GM19452 (cell line): Measurements from ENCODE around the gene HRH3.
A peak's percentile ranks its signal among the peaks of the same experiment; 100 is the strongest.

Experiments used
- ATAC-seq: cut with Tn5 transposase; IDR thresholded peaks from one replicate; pipeline ENCODE4 v1.9.1; 2021; ENCODE audit not compliant: unreplicated experiment

Gene HRH3

GRCh38 chr20:62244644-62245108 is 24.6 kb upstream of the HRH3 start:
- no peak for ATAC-seq

- no peak for ATAC-seq
Measured at GRCh38 chr20:62243906-62244515, 23.9 kb upstream of the HRH3 start.

GRCh38 chr20:62243106-62243505 is 23.0 kb upstream of the HRH3 start:
- no peak for ATAC-seq

DNA sequence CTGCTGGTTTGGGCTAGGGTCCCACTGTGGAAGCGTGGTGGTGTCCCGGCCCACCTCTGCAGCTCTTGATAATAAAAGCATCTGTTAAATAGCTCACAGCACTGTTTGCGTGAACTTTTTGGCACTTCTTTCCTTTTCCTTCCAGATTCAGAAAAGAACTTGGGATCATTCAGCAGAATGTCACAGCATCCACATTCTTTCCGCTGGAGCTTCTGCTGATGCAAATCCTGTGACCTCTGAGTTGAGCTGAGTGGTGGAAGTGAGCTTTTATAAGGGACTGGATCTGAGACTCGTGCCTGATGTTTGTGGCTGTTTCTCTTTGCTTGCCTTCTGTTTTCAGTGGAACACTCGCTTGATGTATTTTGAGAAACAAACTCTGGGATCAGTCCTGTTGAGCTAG is 22.1 kb upstream of the HRH3 start:
- ATAC-seq = no peak

DNA sequence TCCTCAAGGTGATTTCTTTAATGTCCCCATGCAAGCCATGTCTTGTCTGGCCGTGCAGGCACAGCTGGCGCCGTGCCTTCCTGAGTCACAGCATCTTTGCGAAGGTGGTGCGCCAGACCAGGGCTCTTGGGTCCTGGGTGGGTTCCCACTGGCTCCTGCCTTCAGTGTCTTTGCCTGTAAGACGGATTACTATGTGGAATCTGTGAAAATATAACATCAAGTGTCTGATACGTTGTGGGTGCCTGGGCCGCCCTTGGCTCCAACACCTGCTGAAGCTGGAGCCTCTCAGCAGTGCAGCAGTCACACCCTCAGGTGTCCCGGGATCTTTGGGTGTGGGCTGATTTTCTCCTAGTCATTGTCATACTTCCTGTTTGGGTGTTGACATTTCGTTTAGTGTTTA is 21.4 kb upstream of the HRH3 start:
- no peak for ATAC-seq

GRCh38 chr20:62240020-62240685 is 20.1 kb upstream of the HRH3 start:
- no peak for ATAC-seq

DNA sequence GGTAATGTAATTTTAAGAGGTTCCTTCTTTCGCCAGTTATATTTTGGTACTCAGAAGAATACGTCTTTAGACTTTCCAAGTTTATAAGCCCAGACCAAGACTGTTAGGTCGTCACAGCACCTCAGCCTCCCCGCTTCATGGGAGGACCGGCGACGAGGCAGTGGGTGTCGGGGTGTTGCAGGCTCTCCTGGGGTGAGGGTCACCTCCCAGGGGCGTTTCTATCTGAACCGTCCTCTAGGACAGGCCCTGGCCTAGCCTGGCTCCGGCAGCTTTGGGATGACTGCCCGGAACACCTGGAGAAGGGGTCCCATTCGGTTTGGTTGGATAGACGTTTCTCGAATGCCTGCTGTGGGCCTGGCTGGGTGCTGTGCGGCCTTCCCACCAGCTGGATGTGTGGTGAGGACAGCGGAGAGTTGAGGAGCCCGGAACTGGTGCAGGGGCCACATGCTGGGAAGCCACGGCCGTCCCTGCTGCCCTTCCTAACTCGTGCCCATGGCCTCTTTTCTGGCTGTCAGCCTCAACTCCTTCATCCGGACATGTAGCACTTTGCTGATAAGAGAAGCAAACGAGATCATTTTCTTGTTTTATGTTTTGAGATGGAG is 19.3 kb upstream of the HRH3 start:
- no peak for ATAC-seq

DNA sequence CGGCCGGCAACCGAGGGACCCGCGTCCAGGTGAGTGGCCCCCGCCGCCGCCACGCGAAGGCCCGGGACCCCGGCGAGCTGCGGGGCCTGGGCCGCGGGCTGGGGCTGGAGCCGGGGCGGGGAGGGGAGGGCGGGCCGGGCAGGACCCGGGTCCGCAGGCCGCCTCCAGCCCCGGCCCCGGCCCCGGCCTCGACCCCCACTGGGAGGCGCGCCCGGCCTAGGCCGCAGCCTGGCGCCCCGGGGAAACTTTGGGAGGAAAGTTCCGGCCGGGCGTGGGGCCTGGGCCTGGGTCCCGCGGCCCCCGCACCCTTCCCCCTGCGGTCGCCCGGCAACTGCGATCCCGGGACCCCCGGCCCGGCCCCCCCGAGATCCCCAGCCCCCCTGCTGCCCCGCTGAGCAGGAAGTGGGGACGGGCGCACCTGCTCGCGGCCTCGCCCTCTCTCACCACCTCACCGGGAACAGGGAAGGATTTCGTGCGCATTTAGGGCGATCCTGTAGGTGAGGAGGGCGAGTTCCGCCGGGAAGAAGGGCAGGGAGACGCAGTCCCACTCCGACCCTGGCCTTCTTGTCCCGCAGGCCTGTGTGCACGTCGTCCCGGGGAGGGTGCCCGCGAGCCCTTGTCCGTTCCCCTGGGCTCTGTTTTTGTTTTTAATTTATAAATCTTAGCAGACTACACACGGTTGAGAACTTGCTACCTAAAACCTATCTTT is 18.6 kb upstream of the HRH3 start:
- peak; percentile 8 for ATAC-seq

GRCh38 chr20:62237801-62238568 is 17.9 kb upstream of the HRH3 start, which contains the start of gene OSBPL2:
TSS of gene OSBPL2 (plus strand) at chr20:62238521. CDS start at chr20:62256185, 17,664 bp downstream.
- peak; percentile 97 for ATAC-seq

- no peak for ATAC-seq
Measured at GRCh38 chr20:62237514-62237800, 17.4 kb upstream of the HRH3 start.

- no peak for ATAC-seq
Measured at GRCh38 chr20:62236766-62237513, 16.9 kb upstream of the HRH3 start.

DNA sequence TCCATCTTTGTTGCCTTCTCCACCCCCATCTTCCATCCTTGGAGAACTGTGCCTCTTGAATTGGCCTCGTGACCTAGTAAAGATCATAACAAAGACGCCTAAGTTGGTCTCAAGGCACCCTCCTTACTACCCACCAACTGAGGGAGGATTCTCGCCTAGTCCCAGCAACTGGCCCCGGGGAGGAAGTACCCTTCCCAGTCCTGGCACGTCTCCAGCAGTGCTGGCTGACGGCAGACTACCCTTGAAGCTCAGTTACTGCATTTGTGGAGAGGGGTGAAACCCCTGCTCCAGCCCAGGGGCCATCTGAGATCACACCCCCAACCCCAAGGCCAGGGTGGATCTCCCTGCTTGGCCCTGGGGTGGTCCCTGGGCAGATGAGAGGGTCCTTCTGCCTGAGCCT is 16.1 kb upstream of the HRH3 start:
- no peak for ATAC-seq

GRCh38 chr20:62235777-62236157 is 15.7 kb upstream of the HRH3 start:
- ATAC-seq = no peak

DNA sequence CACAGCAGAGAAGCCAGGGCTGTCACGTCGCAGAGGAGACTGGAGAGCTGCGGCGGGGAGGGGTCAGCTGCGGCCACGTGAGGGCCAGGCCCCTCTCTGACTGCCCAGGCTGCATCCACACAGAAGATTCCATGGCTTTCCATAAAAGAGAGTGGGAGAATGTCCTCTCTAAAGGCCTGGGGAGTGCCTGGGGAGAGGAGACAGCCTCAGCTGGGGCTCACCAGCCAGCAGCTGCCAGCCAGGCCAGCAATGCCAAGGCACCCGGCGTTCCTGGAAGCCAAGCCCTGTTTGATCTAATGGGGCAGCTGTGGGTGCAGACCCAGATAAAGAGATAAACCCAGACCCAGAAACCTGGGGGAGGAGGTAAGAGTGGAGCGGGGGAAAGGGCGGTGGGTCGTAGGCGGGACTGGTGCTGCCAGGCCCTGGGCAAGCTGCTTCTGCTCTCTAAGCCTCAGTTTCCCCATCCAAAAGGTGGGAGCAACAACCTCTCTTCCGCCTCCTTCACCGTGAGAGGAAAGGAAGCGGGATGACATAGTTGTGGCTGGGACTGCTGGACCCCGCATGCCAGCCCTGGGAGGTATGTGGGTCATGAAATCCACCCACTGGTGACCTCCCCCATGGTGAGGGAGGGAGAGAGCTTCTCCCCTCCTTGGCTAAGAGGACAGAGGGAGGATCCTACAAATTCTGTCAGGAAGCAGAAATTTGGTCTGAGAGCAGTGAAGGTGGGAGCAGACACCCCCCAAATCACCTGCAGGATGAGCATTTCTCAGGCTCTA is 15.1 kb upstream of the HRH3 start:
- ATAC-seq = no peak

DNA sequence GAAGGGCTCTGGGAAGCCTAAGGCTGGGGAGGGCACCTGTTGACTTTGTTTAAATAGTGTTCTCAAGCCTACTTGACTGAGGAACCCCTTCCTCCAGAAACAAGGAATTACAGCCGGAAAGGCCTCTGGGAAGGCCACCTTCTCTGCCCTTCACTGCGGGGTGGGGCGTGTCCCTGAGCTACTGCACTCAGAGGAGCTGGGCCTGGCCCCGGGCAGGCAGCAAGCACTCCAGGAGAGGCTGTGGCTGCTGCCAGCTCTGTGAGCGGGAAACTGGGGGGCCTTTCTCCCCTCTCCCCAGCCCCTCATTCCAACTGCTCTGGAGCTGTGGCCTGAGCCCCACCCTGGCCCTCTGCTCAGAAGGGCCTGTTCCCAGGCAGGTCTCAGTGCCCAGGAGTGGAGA is 14.3 kb upstream of the HRH3 start:
- ATAC-seq = no peak

DNA sequence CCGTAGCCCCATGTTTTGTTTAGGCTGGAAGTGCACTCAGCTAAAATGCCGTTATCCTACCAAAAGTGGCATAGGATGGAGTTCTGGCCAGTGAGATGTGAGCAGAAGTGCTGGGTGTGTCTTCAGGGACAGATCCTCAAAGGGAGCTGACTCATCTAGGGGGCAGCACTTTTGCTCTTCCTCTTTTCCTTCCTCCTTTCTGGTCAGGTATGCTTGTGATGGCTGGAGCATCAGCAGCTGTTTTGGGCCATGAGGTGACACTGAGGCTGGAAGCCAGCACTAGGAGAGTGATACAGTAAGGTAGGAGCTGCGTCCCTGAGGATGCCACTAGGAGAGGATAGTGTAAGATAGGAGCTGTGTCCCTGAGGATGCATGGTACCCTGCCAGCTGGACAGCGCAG is 13.6 kb upstream of the HRH3 start:
- ATAC-seq = no peak

GRCh38 chr20:62232770-62233645 is 12.9 kb upstream of the HRH3 start:
- ATAC-seq = no peak

DNA sequence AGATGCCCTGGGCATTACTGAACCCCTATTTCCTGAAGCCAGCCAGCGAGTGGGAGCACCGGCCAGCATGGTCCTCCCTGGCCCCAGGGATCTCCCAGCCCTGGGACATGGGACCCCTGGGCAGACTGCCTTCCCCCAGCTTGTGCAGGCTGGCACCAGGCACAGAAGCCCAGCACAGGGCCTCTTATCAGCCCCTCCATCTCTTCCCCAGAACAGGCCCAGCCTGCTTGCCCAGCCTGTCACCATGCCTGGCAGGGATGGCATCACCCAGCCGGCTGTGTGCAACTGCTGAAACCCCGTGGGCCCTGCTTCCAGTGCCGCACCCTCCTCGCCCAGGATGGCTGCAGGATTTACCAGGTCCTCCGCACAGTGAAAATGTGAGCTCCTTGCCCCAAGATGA is 12.1 kb upstream of the HRH3 start:
- ATAC-seq = no peak

- ATAC-seq = no peak
Measured at GRCh38 chr20:62231292-62231691, 11.2 kb upstream of the HRH3 start.
